ENCODE data around the gene TXN2. TPM values are rescaled to one million over a fixed set of nuclear protein-coding genes. Genes with fewer than 3 reads are reported as not detected.

Gene TXN2
- total and polyA plus RNA-seq, 2 experiments from 2014 or later, result 23.0 to 50.3 TPM

GRCh38 chr22:36445158-36445668, 36.2 kb downstream of the TXN2 start:
- peaks cover 9% of the 10 kb centered on the region for H3K27me3 Mint-ChIP-seq (ENCODE audit: insufficient read depth, low read depth, poor library complexity)
- H3K4me1 Mint-ChIP-seq, result peaks cover 12% of the 10 kb centered on the region; the same call in 2 of the 3 replicates
- Histone ChIP-seq H3K36me3 (ENCODE audit: insufficient read depth) (no peaks in the 10 kb centered on the region), H3K4me1 (ENCODE audit: insufficient read depth) (peaks cover 3% of the 10 kb centered on the region; the same call in 1 of the 2 replicates), H2AFZ (peak overlapping the region; percentile 69; the same call in 1 of the 2 replicates), H3K79me2 (replicated peaks; ENCODE audit: insufficient read depth) (no peaks in the 10 kb centered on the region), H3K9me2 (ENCODE audit: insufficient read depth) (no peaks in the 10 kb centered on the region), H3K27me3 (ENCODE audit: insufficient read depth) (no peaks in the 10 kb centered on the region), H3K27ac (ENCODE audit: low read depth) (no peak overlapping the region), H3K4me3 (no peak overlapping the region), H4K20me1 (replicated peaks; ENCODE audit: insufficient read depth) (no peaks in the 10 kb centered on the region), H3F3A (replicated peaks; ENCODE audit: low read depth) (no peaks in the 10 kb centered on the region), H3K4me2 (no peak overlapping the region)
- ATAC-seq (peak; percentile 53), DNase-seq (ENCODE audit: low spot score) (peak; percentile 46)
- H3K4me3 Mint-ChIP-seq, result no peak overlapping the region
- H3K9me3 Mint-ChIP-seq, result no peaks in the 10 kb centered on the region
- TF ChIP-seq CREB1 (CRISPR knock-in tag; IDR thresholded peaks at IDR 0.05; ENCODE audit: low read depth), result no peak
- TF ChIP-seq CTCF (conservative IDR thresholded peaks at IDR 0.05; ENCODE audit: low read depth in 2 of 2), result no peak
- no peak for TF ChIP-seq NANOG (IDR thresholded peaks at IDR 0.05; ENCODE audit: borderline replicate concordance)
- no peak for TF ChIP-seq ETS1 (IDR thresholded peaks at IDR 0.05)
- no peak for TF ChIP-seq POLR2AphosphoS5 (IDR thresholded peaks at IDR 0.05; ENCODE audit: low read depth)
- TF ChIP-seq EZH2phosphoT487 (IDR thresholded peaks at IDR 0.05; ENCODE audit: unreplicated experiment), result no peak
- TF ChIP-seq ZNF331 (CRISPR knock-in tag; IDR thresholded peaks at IDR 0.05; ENCODE audit: low read depth), result no peak
- no peak for TF ChIP-seq ZNF462 (CRISPR knock-in tag; IDR thresholded peaks at IDR 0.05)
- no peak for TF ChIP-seq REST (IDR thresholded peaks at IDR 0.05; ENCODE audit: unreplicated experiment)
- TF ChIP-seq STAT1 (IDR thresholded peaks at IDR 0.05; ENCODE audit: unreplicated experiment), result no peak
- H3K36me3 Mint-ChIP-seq (ENCODE audit: low read depth), result no peaks in the 10 kb centered on the region
- peak overlapping the region; percentile 21; the same call in 1 of the 2 replicates for H3K27ac Mint-ChIP-seq

Measured in GM23338 (cell line).